ENCODE results near the gene EDARADD. TPM values are rescaled to one million over a fixed set of nuclear protein-coding genes. Genes with fewer than 3 reads are reported as not detected.
"Not testable (repeated sequence)": the region's sequence is repeated elsewhere in the genome, so short reads cannot be mapped to it uniquely, and the experiment has no call there.

EDARADD gene
- polyA plus RNA-seq, 4 donors: 0.13 to 0.53 TPM; not detected in 2

- Histone ChIP-seq H3K9me3 (ENCODE audit: control insufficient read depth in 2 of 2, insufficient read depth in 1 of 2, low read depth in 1 of 2, low read length in 1 of 2) (no peaks in the 10 kb centered on the region), H3K4me3 (ENCODE audit: low read depth in 1 of 3, low read length in 3 of 3) (peak overlapping the region in 1 of 3 donors; percentile 20), H3K27ac (ENCODE audit: low read depth in 1 of 3, low read length in 2 of 3) (peak overlapping the region in 2 of 3 donors; percentile 5 to 42), H3K36me3 (ENCODE audit: control insufficient read depth in 3 of 3, insufficient read depth in 2 of 3, low read depth in 1 of 3, low read length in 3 of 3) (no peaks in the 10 kb centered on the region), H3K27me3 (ENCODE audit: control insufficient read depth in 3 of 3, insufficient read depth in 3 of 3, low read length in 3 of 3) (no peaks in the 10 kb centered on the region), H3K4me1 (ENCODE audit: control insufficient read depth in 3 of 3, insufficient read depth in 2 of 3, low read depth in 1 of 3, low read length in 2 of 3) (peaks cover 0 to 6% (median 0%) of the 10 kb centered on the region in 3 donors)
- DNase-seq: peak; percentile 51 to 70
- WGBS, 3 donors: 20 to 28% (median 21%) methylated on average over 15 of the region's 15 CpGs
- no peak for FAIRE-seq
These were observed 109.0 kb downstream of the EDARADD start for GRCh38 chr1:236502972-236503639.

DNA sequence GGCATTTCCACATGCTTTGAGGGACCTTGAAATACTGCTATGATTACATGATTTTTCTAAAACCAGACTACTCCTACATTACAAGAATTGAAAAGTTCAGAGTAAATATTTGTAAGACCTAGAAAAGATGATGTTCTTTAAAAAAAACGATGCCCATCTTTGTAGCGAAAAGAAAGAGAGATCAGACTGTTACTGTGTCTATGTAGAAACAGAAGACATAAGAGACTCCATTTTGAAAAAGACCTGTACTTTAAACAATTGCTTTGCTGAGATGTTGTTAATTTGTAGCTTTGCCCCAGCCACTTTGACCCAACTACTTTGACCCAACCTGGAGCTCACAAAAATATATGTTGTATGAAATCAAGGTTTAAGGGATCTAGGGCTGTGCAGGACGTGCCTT, 110.3 kb downstream of the EDARADD start:
- not testable (repeated sequence) for H3K36me3 ChIP-seq (ENCODE audit: control insufficient read depth in 3 of 3, insufficient read depth in 2 of 3, low read depth in 1 of 3, low read length in 3 of 3); H3K27ac ChIP-seq (ENCODE audit: low read depth in 1 of 3, low read length in 2 of 3); H3K4me1 ChIP-seq (ENCODE audit: control insufficient read depth in 3 of 3, insufficient read depth in 2 of 3, low read depth in 1 of 3, low read length in 2 of 3); H3K4me3 ChIP-seq (ENCODE audit: low read depth in 1 of 3, low read length in 3 of 3); H3K27me3 ChIP-seq (ENCODE audit: control insufficient read depth in 3 of 3, insufficient read depth in 3 of 3, low read length in 3 of 3); FAIRE-seq; DNase-seq; H3K9me3 ChIP-seq (ENCODE audit: control insufficient read depth in 2 of 2, insufficient read depth in 1 of 2, low read depth in 1 of 2, low read length in 1 of 2)
- WGBS, 3 donors: 89 to 96% (median 92%) methylated on average over 3 of the region's 3 CpGs

- Histone ChIP-seq H3K9me3 (ENCODE audit: control insufficient read depth in 2 of 2, insufficient read depth in 1 of 2, low read depth in 1 of 2, low read length in 1 of 2) (no peaks in the 10 kb centered on the region), H3K27ac (ENCODE audit: low read depth in 1 of 3, low read length in 2 of 3) (no peak overlapping the region), H3K4me3 (ENCODE audit: low read depth in 1 of 3, low read length in 3 of 3) (no peak overlapping the region), H3K4me1 (ENCODE audit: control insufficient read depth in 3 of 3, insufficient read depth in 2 of 3, low read depth in 1 of 3, low read length in 2 of 3) (peaks cover 2 to 16% (median 3%) of the 10 kb centered on the region in 3 donors), H3K36me3 (ENCODE audit: control insufficient read depth in 3 of 3, insufficient read depth in 2 of 3, low read depth in 1 of 3, low read length in 3 of 3) (no peaks in the 10 kb centered on the region), H3K27me3 (ENCODE audit: control insufficient read depth in 3 of 3, insufficient read depth in 3 of 3, low read length in 3 of 3) (no peaks in the 10 kb centered on the region)
- FAIRE-seq (no peak), DNase-seq (no peak)
- WGBS, 3 donors: 71 to 85% (median 75%) methylated on average over 4 to 5 of the region's 5 CpGs
These were observed 113.1 kb downstream of the EDARADD start for GRCh38 chr1:236507022-236507700.

DNA sequence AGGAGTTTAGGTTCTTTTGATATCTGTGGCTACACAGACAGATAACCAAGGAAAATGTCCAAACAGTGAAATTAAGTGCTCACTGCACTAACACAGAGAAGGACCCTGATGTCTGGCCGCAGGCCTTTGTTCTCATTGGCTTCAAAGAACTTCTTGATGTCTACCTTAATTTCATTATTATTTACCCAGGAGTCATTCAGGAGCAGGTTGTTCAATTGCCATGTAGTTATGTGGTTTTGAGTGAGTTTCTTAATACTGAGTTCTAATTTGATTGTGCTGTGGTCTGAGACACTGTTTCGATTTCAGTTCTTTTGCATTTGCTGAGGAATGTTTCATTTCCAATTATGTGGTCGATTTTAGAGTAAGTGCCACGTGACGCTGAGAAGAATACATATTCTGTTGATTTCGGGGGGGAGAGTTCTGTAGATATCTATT, 114.5 kb downstream of the EDARADD start:
- Histone ChIP-seq H3K9me3 (ENCODE audit: control insufficient read depth in 2 of 2, insufficient read depth in 1 of 2, low read depth in 1 of 2, low read length in 1 of 2) (no peaks in the 10 kb centered on the region), H3K27me3 (ENCODE audit: control insufficient read depth in 3 of 3, insufficient read depth in 3 of 3, low read length in 3 of 3) (no peaks in the 10 kb centered on the region), H3K4me3 (ENCODE audit: low read depth in 1 of 3, low read length in 3 of 3) (no peak overlapping the region), H3K36me3 (ENCODE audit: control insufficient read depth in 3 of 3, insufficient read depth in 2 of 3, low read depth in 1 of 3, low read length in 3 of 3) (no peaks in the 10 kb centered on the region), H3K27ac (ENCODE audit: low read depth in 1 of 3, low read length in 2 of 3) (no peak overlapping the region), H3K4me1 (ENCODE audit: control insufficient read depth in 3 of 3, insufficient read depth in 2 of 3, low read depth in 1 of 3, low read length in 2 of 3) (peaks cover 2 to 10% (median 3%) of the 10 kb centered on the region in 3 donors)
- WGBS, 3 donors: 73 to 88% (median 73%) methylated on average over 6 of the region's 6 CpGs
- FAIRE-seq (no peak), DNase-seq (no peak)

DNA sequence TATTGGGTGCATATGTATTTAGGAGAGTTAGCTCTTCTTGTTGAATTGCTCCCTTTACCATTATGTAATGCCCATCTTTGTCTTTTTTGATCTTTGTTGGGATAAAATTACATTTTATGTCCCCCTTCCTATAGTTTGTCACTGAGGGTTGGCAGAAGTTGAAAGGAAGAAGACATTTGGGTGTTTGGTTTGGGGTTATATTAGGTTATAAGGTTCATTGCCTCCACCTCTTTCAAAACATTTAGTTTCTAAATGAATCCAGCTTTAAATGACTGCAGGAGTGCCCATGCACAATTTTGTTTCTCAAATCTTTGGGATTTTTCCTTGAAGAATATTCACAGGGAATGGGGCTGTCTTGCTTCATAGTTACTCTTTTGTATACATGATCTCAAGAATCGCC, 115.1 kb downstream of the EDARADD start:
- no peaks in the 10 kb centered on the region for H3K36me3 ChIP-seq (ENCODE audit: control insufficient read depth in 3 of 3, insufficient read depth in 2 of 3, low read depth in 1 of 3, low read length in 3 of 3)
- FAIRE-seq (no peak), DNase-seq (no peak)
- H3K4me3 ChIP-seq (ENCODE audit: low read depth in 1 of 3, low read length in 3 of 3): no peak overlapping the region
- H3K9me3 ChIP-seq (ENCODE audit: control insufficient read depth in 2 of 2, insufficient read depth in 1 of 2, low read depth in 1 of 2, low read length in 1 of 2): no peaks in the 10 kb centered on the region
- peaks cover 2 to 10% (median 3%) of the 10 kb centered on the region in 3 donors for H3K4me1 ChIP-seq (ENCODE audit: control insufficient read depth in 3 of 3, insufficient read depth in 2 of 3, low read depth in 1 of 3, low read length in 2 of 3)
- WGBS, 3 donors: 36 to 67% (median 41%) methylated on average over 1 of the region's 1 CpG
- H3K27me3 ChIP-seq (ENCODE audit: control insufficient read depth in 3 of 3, insufficient read depth in 3 of 3, low read length in 3 of 3): no peaks in the 10 kb centered on the region
- no peak overlapping the region for H3K27ac ChIP-seq (ENCODE audit: low read depth in 1 of 3, low read length in 2 of 3)

DNA sequence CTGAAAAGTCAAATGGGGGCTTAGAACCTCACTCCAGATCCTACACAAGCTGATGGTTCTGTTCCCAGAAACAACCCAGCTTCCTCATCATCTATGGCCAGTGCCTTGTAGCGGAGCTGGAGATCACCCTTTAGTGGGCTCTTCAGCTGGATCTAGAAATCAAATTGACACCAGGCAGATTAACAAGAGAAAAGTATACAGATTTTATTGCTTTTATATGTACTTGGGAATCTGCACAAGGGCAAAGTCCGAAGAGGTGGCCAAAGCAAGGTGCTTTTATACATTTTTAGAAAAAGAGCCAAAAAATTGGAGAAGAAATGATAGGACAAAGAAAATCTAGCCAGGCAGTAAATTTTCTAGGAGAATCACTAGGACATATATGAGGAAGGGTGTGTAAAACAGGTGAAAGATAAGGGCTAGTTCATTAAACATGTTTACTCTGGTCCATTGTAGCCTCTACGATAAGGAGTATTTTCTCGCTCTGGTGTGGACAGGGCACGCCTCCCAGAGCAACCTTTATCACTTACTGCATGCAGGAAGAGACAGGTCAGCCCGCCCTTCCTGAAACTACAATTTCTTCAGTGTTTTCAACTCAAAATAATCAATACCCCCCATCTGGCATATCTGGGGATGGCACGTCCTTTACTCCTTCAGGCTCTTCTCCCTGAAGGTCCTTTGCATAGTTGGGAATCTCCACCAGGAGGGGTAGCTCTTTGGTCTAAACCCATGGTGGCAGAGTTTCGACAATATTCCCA, 115.7 kb downstream of the EDARADD start:
- DNase-seq: peak; percentile 49 to 71
- no peak overlapping the region for H3K27ac ChIP-seq (ENCODE audit: low read depth in 1 of 3, low read length in 2 of 3)
- whole genome bisulfite sequencing, 3 donors: 24 to 70% (median 44%) methylated on average over 8 of the region's 8 CpGs
- no peak overlapping the region for H3K4me3 ChIP-seq (ENCODE audit: low read depth in 1 of 3, low read length in 3 of 3)
- H3K4me1 ChIP-seq (ENCODE audit: control insufficient read depth in 3 of 3, insufficient read depth in 2 of 3, low read depth in 1 of 3, low read length in 2 of 3): peaks cover 2 to 10% (median 3%) of the 10 kb centered on the region in 3 donors
- H3K27me3 ChIP-seq (ENCODE audit: control insufficient read depth in 3 of 3, insufficient read depth in 3 of 3, low read length in 3 of 3): no peaks in the 10 kb centered on the region
- H3K9me3 ChIP-seq (ENCODE audit: control insufficient read depth in 2 of 2, insufficient read depth in 1 of 2, low read depth in 1 of 2, low read length in 1 of 2): no peaks in the 10 kb centered on the region
- H3K36me3 ChIP-seq (ENCODE audit: control insufficient read depth in 3 of 3, insufficient read depth in 2 of 3, low read depth in 1 of 3, low read length in 3 of 3): no peaks in the 10 kb centered on the region
- FAIRE-seq: no peak

DNA sequence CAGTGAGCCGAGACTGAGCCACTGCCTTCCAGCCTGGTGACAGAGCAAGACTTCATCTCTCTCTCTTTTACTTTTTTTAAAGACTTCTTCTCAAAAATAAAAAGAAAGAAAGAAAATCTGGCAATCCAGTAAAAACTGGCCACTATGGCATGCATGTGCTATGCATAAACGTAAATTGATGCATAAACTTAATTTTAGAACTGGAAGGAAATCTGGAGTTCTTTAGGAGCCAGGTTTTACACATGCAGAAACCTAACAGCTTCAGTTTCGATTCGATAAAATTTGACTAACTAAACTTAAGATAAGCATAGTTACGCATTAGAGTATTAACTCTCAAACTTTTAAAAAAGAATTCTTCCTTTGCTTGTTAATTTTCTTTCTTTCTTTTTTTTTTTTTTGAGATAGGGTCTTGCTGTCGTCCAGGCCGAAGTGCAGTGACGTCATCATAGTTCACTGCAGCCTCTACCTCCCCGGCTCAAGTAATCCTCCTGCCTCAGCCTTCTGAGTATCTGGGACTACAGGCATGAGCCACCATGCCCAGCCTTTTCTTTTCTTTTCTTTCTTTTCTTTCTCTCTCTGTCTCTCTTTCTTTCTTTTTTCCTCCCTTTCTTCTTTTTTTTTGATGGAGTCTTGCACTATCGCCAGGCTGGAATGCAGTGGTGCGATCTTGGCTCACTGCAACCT, 117.8 kb downstream of the EDARADD start:
- Histone ChIP-seq H3K4me1 (ENCODE audit: control insufficient read depth in 3 of 3, insufficient read depth in 2 of 3, low read depth in 1 of 3, low read length in 2 of 3) (peaks cover 2 to 10% (median 3%) of the 10 kb centered on the region in 3 donors), H3K36me3 (ENCODE audit: control insufficient read depth in 3 of 3, insufficient read depth in 2 of 3, low read depth in 1 of 3, low read length in 3 of 3) (no peaks in the 10 kb centered on the region), H3K4me3 (ENCODE audit: low read depth in 1 of 3, low read length in 3 of 3) (no peak overlapping the region), H3K27me3 (ENCODE audit: control insufficient read depth in 3 of 3, insufficient read depth in 3 of 3, low read length in 3 of 3) (no peaks in the 10 kb centered on the region), H3K9me3 (ENCODE audit: control insufficient read depth in 2 of 2, insufficient read depth in 1 of 2, low read depth in 1 of 2, low read length in 1 of 2) (no peaks in the 10 kb centered on the region), H3K27ac (ENCODE audit: low read depth in 1 of 3, low read length in 2 of 3) (no peak overlapping the region)
- FAIRE-seq (no peak), DNase-seq (no peak)
- 78 to 88% (median 79%) methylated on average over 11 of the region's 11 CpGs for WGBS, 3 donors

Data from small intestine (tissue), 7 donors.